ENCODE measurements around the gene TARP.

Gene TARP

GRCh38 chr7:38317515-38317914 lies 44.1 kb upstream of the TARP start:
- TF ChIP-seq, protein P1, sequence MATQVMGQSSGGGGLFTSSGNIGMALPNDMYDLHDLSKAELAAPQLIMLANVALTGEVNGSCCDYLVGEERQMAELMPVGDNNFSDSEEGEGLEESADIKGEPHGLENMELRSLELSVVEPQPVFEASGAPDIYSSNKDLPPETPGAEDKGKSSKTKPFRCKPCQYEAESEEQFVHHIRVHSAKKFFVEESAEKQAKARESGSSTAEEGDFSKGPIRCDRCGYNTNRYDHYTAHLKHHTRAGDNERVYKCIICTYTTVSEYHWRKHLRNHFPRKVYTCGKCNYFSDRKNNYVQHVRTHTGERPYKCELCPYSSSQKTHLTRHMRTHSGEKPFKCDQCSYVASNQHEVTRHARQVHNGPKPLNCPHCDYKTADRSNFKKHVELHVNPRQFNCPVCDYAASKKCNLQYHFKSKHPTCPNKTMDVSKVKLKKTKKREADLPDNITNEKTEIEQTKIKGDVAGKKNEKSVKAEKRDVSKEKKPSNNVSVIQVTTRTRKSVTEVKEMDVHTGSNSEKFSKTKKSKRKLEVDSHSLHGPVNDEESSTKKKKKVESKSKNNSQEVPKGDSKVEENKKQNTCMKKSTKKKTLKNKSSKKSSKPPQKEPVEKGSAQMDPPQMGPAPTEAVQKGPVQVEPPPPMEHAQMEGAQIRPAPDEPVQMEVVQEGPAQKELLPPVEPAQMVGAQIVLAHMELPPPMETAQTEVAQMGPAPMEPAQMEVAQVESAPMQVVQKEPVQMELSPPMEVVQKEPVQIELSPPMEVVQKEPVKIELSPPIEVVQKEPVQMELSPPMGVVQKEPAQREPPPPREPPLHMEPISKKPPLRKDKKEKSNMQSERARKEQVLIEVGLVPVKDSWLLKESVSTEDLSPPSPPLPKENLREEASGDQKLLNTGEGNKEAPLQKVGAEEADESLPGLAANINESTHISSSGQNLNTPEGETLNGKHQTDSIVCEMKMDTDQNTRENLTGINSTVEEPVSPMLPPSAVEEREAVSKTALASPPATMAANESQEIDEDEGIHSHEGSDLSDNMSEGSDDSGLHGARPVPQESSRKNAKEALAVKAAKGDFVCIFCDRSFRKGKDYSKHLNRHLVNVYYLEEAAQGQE (IDR thresholded peaks at IDR 0.05; ENCODE audit: insufficient read depth in 1 of 2, low read depth in 2 of 2, low read length in 2 of 2): no peak
- no peak for TF ChIP-seq TAF1 (IDR thresholded peaks at IDR 0.05; ENCODE audit: borderline replicate concordance, insufficient read depth, low read length)
- no peak for TF ChIP-seq FOXP2 (optimal IDR thresholded peaks at IDR 0.05; ENCODE audit: borderline replicate concordance, extremely low read depth, extremely low read length, insufficient read depth)
- no peak for TF ChIP-seq POLR2AphosphoS5 (IDR thresholded peaks at IDR 0.05; ENCODE audit: low read depth, low read length)
- TF ChIP-seq SIN3A (IDR thresholded peaks at IDR 0.05; ENCODE audit: borderline replicate concordance, insufficient read depth, low read length): no peak

DNA sequence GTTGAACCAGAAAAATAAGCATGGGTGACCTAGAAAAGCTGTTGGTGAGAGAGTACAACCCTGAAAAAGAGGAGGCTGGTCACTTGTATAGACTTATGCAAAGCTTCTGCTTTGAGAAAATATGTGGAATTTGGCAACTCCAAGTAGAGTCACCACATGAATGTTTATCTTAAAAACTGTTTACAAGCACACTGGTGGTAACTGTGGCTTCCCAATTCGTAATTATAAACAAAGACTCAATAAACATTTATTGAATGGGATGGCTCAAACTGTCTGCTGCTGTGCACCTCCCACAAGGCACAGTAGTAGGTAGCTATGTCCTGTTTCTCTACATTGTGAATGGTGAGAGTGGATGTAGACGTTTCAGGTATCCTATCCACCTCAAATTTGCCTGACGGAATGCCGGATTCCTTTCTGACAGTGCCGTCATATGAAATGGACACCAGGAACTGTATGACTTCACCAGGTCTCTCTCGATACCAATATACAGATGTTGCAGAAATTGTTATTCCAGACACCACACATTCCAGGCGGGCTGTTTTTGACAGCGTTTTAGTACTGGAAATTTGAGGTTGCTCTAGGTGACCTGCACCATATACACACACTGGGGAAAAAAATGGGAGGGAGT lies 43.4 kb upstream of the TARP start:
- TF ChIP-seq POLR2AphosphoS5 (IDR thresholded peaks at IDR 0.05; ENCODE audit: low read depth, low read length) (no peak), FOXP2 (optimal IDR thresholded peaks at IDR 0.05; ENCODE audit: borderline replicate concordance, extremely low read depth, extremely low read length, insufficient read depth) (no peak), SIN3A (IDR thresholded peaks at IDR 0.05; ENCODE audit: borderline replicate concordance, insufficient read depth, low read length) (no peak), TAF1 (IDR thresholded peaks at IDR 0.05; ENCODE audit: borderline replicate concordance, insufficient read depth, low read length) (no peak)
- TF ChIP-seq, protein P1 (IDR thresholded peaks at IDR 0.05; ENCODE audit: insufficient read depth in 1 of 2, low read depth in 2 of 2, low read length in 2 of 2): no peak

- TF ChIP-seq, protein P1 (IDR thresholded peaks at IDR 0.05; ENCODE audit: insufficient read depth in 1 of 2, low read depth in 2 of 2, low read length in 2 of 2): no peak
- TF ChIP-seq TAF1 (IDR thresholded peaks at IDR 0.05; ENCODE audit: borderline replicate concordance, insufficient read depth, low read length) (no peak), SIN3A (IDR thresholded peaks at IDR 0.05; ENCODE audit: borderline replicate concordance, insufficient read depth, low read length) (no peak), POLR2AphosphoS5 (IDR thresholded peaks at IDR 0.05; ENCODE audit: low read depth, low read length) (no peak), FOXP2 (optimal IDR thresholded peaks at IDR 0.05; ENCODE audit: borderline replicate concordance, extremely low read depth, extremely low read length, insufficient read depth) (no peak)
These were observed 42.0 kb upstream of the TARP start for GRCh38 chr7:38315410-38315809.

- TF ChIP-seq, protein P1 (IDR thresholded peaks at IDR 0.05; ENCODE audit: insufficient read depth in 1 of 2, low read depth in 2 of 2, low read length in 2 of 2): no peak
- TF ChIP-seq POLR2AphosphoS5 (IDR thresholded peaks at IDR 0.05; ENCODE audit: low read depth, low read length): no peak
- no peak for TF ChIP-seq SIN3A (IDR thresholded peaks at IDR 0.05; ENCODE audit: borderline replicate concordance, insufficient read depth, low read length)
- no peak for TF ChIP-seq TAF1 (IDR thresholded peaks at IDR 0.05; ENCODE audit: borderline replicate concordance, insufficient read depth, low read length)
- no peak for TF ChIP-seq FOXP2 (optimal IDR thresholded peaks at IDR 0.05; ENCODE audit: borderline replicate concordance, extremely low read depth, extremely low read length, insufficient read depth)
These were observed 39.4 kb upstream of the TARP start for GRCh38 chr7:38312821-38313220.
